GM13977 (cell line): ENCODE measurements around the gene SNAP23.

ENCODE experiments used
- DNase-seq: peaks from one replicate; pipeline ENCODE4 v3.0.0; 2012; ENCODE audit warnings: low spot score
- CTCF ChIP-seq: IDR thresholded peaks from 2 replicates; pipeline ENCODE4 v1.5.1; 2012; ENCODE audit warnings: mild to moderate bottlenecking, control low read depth; ENCODE audit not compliant: insufficient read depth; ENCODE audit errors: extremely low read depth, missing control alignments
- in situ Hi-C: fragments of 300-500 bp; cut with MboI; formaldehyde crosslinking; loops from one replicate; pipeline ENCODE4 v1.12.0; 2022; ENCODE audit warnings: low sequenced_read_pairs, low pct_unique_long_range_greater_than_20kb, mixed read lengths, inconsistent platforms; ENCODE audit not compliant: unreplicated experiment

The SNAP23 gene

GRCh38 chr15:42504631-42505030, 9.2 kb downstream of the SNAP23 start:
- TF ChIP-seq CTCF: no peak
- in situ Hi-C loops: no loop called here
- no peak for DNase-seq

- no peak for TF ChIP-seq CTCF
- DNase-seq: no peak
- in situ Hi-C loops: no loop called here
These were observed 12.1 kb downstream of the SNAP23 start for GRCh38 chr15:42507514-42507913.

GRCh38 chr15:42508263-42508690, 12.8 kb downstream of the SNAP23 start:
- in situ Hi-C loops: no loop called here
- no peak for TF ChIP-seq CTCF
- no peak for DNase-seq

GRCh38 chr15:42510258-42511006, 15.0 kb downstream of the SNAP23 start:
- in situ Hi-C loops: no loop called here
- no peak for TF ChIP-seq CTCF
- no peak for DNase-seq

- in situ Hi-C loops: no loop called here
- DNase-seq: no peak
- TF ChIP-seq CTCF: no peak
These were observed 15.6 kb downstream of the SNAP23 start for GRCh38 chr15:42511007-42511391.

- in situ Hi-C loops: no loop called here
- TF ChIP-seq CTCF: no peak
- DNase-seq: no peak
These were observed 27.9 kb downstream of the SNAP23 start for GRCh38 chr15:42523331-42523730.

GRCh38 chr15:42528970-42529369, 33.5 kb downstream of the SNAP23 start:
- DNase-seq: no peak
- no peak for TF ChIP-seq CTCF
- in situ Hi-C loops: no loop called here
